GM12891 (cell line): ENCODE measurements around the gene PACSIN1.

ENCODE experiments used
- PAX5 ChIP-seq: IDR thresholded peaks from 2 replicates; pipeline ENCODE4 v1.6.1; 2011; ENCODE audit warnings: low read length, moderate library complexity, mild to moderate bottlenecking; ENCODE audit not compliant: insufficient read depth, severe bottlenecking
- POLR2A ChIP-seq: IDR thresholded peaks from 2 replicates; pipeline ENCODE4 v1.6.1; 2011; ENCODE audit warnings: low read depth, low read length, control low read depth
- POLR2AphosphoS5 ChIP-seq: IDR thresholded peaks from 2 replicates; pipeline ENCODE4 v1.6.1; 2011; ENCODE audit warnings: low read depth, low read length, control low read depth

DNA sequence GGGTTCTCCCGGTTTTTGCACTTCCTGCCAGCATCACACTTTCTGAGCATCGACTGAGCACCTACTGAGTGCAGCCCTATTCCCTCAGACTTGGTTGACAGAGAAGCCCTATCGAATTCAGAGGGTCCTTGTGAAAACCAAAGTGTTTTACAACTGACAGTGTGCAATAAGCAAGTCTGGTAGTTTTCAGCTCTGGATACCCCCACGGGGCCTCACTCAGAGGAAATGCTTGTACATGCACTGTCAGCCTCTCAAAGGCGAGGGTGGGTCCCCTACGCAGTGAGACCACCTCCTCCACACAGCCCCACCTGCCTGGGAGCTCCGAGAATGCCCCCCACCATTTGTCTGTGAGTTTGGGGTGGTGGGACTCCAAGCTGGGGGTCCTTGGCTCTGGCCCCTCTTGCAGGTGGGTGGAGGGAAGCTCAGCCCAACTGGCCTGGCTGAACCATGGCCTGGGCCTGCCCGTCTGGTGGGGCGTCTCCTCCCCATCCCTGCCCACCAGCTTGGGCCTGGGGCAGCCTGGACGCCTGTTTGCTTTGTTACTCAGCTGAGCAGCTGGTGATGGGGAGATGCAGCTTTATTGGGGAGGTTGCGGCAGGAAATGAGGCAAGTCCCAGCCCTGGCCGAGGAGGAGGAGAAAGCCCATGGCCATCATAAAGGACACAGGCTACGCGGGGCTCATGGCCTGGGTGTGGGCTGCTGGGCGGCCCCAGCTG is 88.6 kb downstream of the PACSIN1 start:
- TF ChIP-seq PAX5 = no peak
- TF ChIP-seq POLR2AphosphoS5 = no peak
- TF ChIP-seq POLR2A = no peak
